WTC11 (cell line): ENCODE measurements around the gene ANAPC4. TPM values are rescaled to one million over a fixed set of nuclear protein-coding genes. Genes with fewer than 3 reads are reported as not detected.

Source experiments
- ATAC-seq: fragments of 200-7000 bp; cut with Tn5 transposase; 2 replicates; pipeline ENCODE4 v1.10.0; 2021; ENCODE audit warnings: mild to moderate bottlenecking, moderate library complexity
- CTCF ChIA-PET: fragments of 300-600 bp; sonication (Branson Sonifier 250); formaldehyde crosslinking; loops from one replicate; lab custom pipeline; 2021; ENCODE audit warnings: antibody characterized with exemption; lab: Charles Lee
- POLR2A ChIA-PET: fragments of 350-600 bp; sonication (Branson Sonifier 250); formaldehyde crosslinking; loops from one replicate; lab custom pipeline; 2021; ENCODE audit warnings: antibody characterized with exemption; lab: Charles Lee
- DNase-seq: peaks from one replicate; pipeline ENCODE4 v3.0.0; 2021; ENCODE audit warnings: low spot score
- H3K27ac Mint-ChIP-seq: 2 replicates; pipeline ENCODE4 v1.8.0; 2021; ENCODE audit warnings: mixed read lengths
- H3K27me3 Mint-ChIP-seq: 2 replicates; pipeline ENCODE4 v1.8.0; 2021; ENCODE audit warnings: low read depth, mild to moderate bottlenecking, moderate library complexity, mixed read lengths
- H3K36me3 Mint-ChIP-seq: 2 replicates; pipeline ENCODE4 v1.8.0; 2021; ENCODE audit warnings: mixed read lengths
- H3K4me1 Mint-ChIP-seq: 2 replicates; pipeline ENCODE4 v1.8.0; 2022; ENCODE audit warnings: mixed read lengths
- H3K4me3 Mint-ChIP-seq: 2 replicates; pipeline ENCODE4 v1.8.0; 2021; ENCODE audit warnings: mild to moderate bottlenecking, moderate library complexity, mixed read lengths
- H3K9me3 Mint-ChIP-seq: 2 replicates; pipeline ENCODE4 v1.8.0; 2021; ENCODE audit warnings: mixed read lengths
- ARID4B ChIP-seq: sonication (generic); formaldehyde crosslinking; IDR thresholded peaks from 2 replicates; pipeline ENCODE4 v1.8.0; 2023; ENCODE audit warnings: missing genetic modification reagents, mild to moderate bottlenecking, borderline replicate concordance
- ATF2 ChIP-seq: sonication (generic); formaldehyde crosslinking; IDR thresholded peaks from 2 replicates; pipeline ENCODE4 v1.8.1; 2022; ENCODE audit warnings: low read depth, missing genetic modification reagents, borderline replicate concordance
- CBFB ChIP-seq: sonication (generic); formaldehyde crosslinking; IDR thresholded peaks from 2 replicates; pipeline ENCODE4 v1.8.1; 2022; ENCODE audit warnings: mild to moderate bottlenecking, low read depth, missing genetic modification reagents
- E2F4 ChIP-seq: sonication (generic); formaldehyde crosslinking; IDR thresholded peaks from 2 replicates; pipeline ENCODE4 v1.8.1; 2022; ENCODE audit warnings: low read depth, mild to moderate bottlenecking, moderate library complexity, missing genetic modification reagents, borderline replicate concordance
- EMX1 ChIP-seq: fragments of 250-450 bp; sonication (Bioruptor Pico); IDR thresholded peaks from 2 replicates; pipeline ENCODE4 v1.8.0; 2021; ENCODE audit warnings: mild to moderate bottlenecking
- ESRRA ChIP-seq: sonication (generic); formaldehyde crosslinking; IDR thresholded peaks from 2 replicates; pipeline ENCODE4 v1.8.1; 2022; ENCODE audit warnings: mild to moderate bottlenecking, missing genetic modification reagents, borderline replicate concordance
- FOXJ3 ChIP-seq: sonication (generic); formaldehyde crosslinking; IDR thresholded peaks from 2 replicates; pipeline ENCODE4 v1.9.0; 2021; ENCODE audit warnings: missing genetic modification reagents, mild to moderate bottlenecking, borderline replicate concordance
- FOXK1 ChIP-seq: sonication (generic); formaldehyde crosslinking; IDR thresholded peaks from 2 replicates; pipeline ENCODE4 v1.8.0; 2022; ENCODE audit warnings: mild to moderate bottlenecking, moderate library complexity, missing genetic modification reagents
- GTF2I ChIP-seq: fragments of 250-450 bp; sonication (Bioruptor Pico); conservative IDR thresholded peaks from 2 replicates; pipeline ENCODE4 v1.4.0; 2021; ENCODE audit warnings: mild to moderate bottlenecking
- HMGXB4 ChIP-seq: sonication (generic); formaldehyde crosslinking; IDR thresholded peaks from 2 replicates; pipeline ENCODE4 v1.8.1; 2023; ENCODE audit warnings: mild to moderate bottlenecking, moderate library complexity, missing genetic modification reagents
- IRF2 ChIP-seq: sonication (generic); formaldehyde crosslinking; IDR thresholded peaks from 2 replicates; pipeline ENCODE4 v1.8.0; 2022; ENCODE audit warnings: low read depth, missing genetic modification reagents, borderline replicate concordance
- KAT7 ChIP-seq: sonication (generic); formaldehyde crosslinking; IDR thresholded peaks from 2 replicates; pipeline ENCODE4 v1.8.1; 2023; ENCODE audit warnings: missing genetic modification reagents, mild to moderate bottlenecking, borderline replicate concordance
- NFATC4 ChIP-seq: fragments of 250-450 bp; sonication (Bioruptor Pico); IDR thresholded peaks from 2 replicates; pipeline ENCODE4 v1.9.0; 2021; ENCODE audit warnings: mild to moderate bottlenecking
- NR1H2 ChIP-seq: sonication (generic); formaldehyde crosslinking; IDR thresholded peaks from 2 replicates; pipeline ENCODE4 v1.9.0; 2021; ENCODE audit warnings: mild to moderate bottlenecking, moderate library complexity, missing genetic modification reagents
- TCF7 ChIP-seq: sonication (generic); formaldehyde crosslinking; IDR thresholded peaks from 2 replicates; pipeline ENCODE4 v1.8.0; 2022; ENCODE audit warnings: mild to moderate bottlenecking, low read depth, missing genetic modification reagents, moderate library complexity
- TEAD4 ChIP-seq: sonication (generic); formaldehyde crosslinking; IDR thresholded peaks from 2 replicates; pipeline ENCODE4 v1.8.0; 2022; ENCODE audit warnings: mild to moderate bottlenecking, missing genetic modification reagents
- ZBTB21 ChIP-seq: sonication (generic); formaldehyde crosslinking; IDR thresholded peaks from 2 replicates; pipeline ENCODE4 v1.8.1; 2023; ENCODE audit warnings: mild to moderate bottlenecking, missing genetic modification reagents, borderline replicate concordance
- ZNF138 ChIP-seq: sonication (generic); formaldehyde crosslinking; conservative IDR thresholded peaks from 2 replicates; pipeline ENCODE4 v1.8.1; 2022; ENCODE audit warnings: mild to moderate bottlenecking, moderate library complexity, missing genetic modification reagents
- ZNF425 ChIP-seq: fragments of 250-450 bp; sonication (Bioruptor Pico); conservative IDR thresholded peaks from 2 replicates; pipeline ENCODE4 v1.9.0; 2021; ENCODE audit warnings: mild to moderate bottlenecking
- ZNF671 ChIP-seq: fragments of 250-450 bp; sonication (Bioruptor Pico); IDR thresholded peaks from 2 replicates; pipeline ENCODE4 v1.8.0; 2021; ENCODE audit warnings: mild to moderate bottlenecking
- total RNA-seq: library from RNA; stranded (reverse); gene quantifications from 3 replicates; pipeline ENCODE4 v1.2.3, GENCODE V29; 2021

The ANAPC4 gene
- total RNA-seq, 1 experiment from 2014 or later: 40.5 TPM

GRCh38 chr4:25425361-25425760, 48.3 kb downstream of the ANAPC4 start (continued):
- TF ChIP-seq ZNF425 (no peak), KAT7 (CRISPR knock-in tag) (no peak)

- Mint-ChIP-seq H3K27ac (no peak overlapping the region), H3K27me3 (no peaks in the 10 kb centered on the region), H3K9me3 (peaks cover 8% of the 10 kb centered on the region), H3K4me1 (no peaks in the 10 kb centered on the region), H3K36me3 (no peaks in the 10 kb centered on the region), H3K4me3 (no peak overlapping the region)
- TF ChIP-seq ARID4B (no peak), TCF7 (no peak), NR1H2 (no peak)
- ChIA-PET CTCF (interaction anchor here (0.9 to 1.3 kb wide), 3 partner anchors 63 to 340 kb away, joined by 3 to 4 read pairs (median 3); no protein-coding TSS in a partner anchor), POLR2A (no interaction called here)
- ATAC-seq (peak; percentile 65), DNase-seq (no peak)
Observed at GRCh38 chr4:25427871-25428270, 50.8 kb downstream of the ANAPC4 start.

- ATAC-seq: no peak
- CTCF ChIA-PET: interaction anchor here (1.9 kb wide), 1 partner anchor 9 kb away, joined by 6 read pairs; no protein-coding TSS in a partner anchor
- no peak overlapping the region for H3K27ac Mint-ChIP-seq
- POLR2A ChIA-PET: no interaction called here
- TF ChIP-seq EMX1 (CRISPR knock-in tag) (no peak), HMGXB4 (no peak), TCF7 (no peak), IRF2 (no peak), ESRRA (no peak), CBFB (no peak), GTF2I (CRISPR knock-in tag) (no peak), E2F4 (CRISPR knock-in tag) (no peak), ZNF671 (no peak), FOXK1 (CRISPR knock-in tag) (no peak), ATF2 (no peak), NFATC4 (no peak), ZBTB21 (CRISPR knock-in tag) (no peak), ZNF138 (no peak), TEAD4 (CRISPR knock-in tag) (no peak), FOXJ3 (CRISPR knock-in tag) (no peak)
- TF ChIP-seq, all 79 proteins: peak for 0
- H3K9me3 Mint-ChIP-seq: peaks cover 8% of the 10 kb centered on the region
- no peak for DNase-seq
- no peaks in the 10 kb centered on the region for H3K36me3 Mint-ChIP-seq
- no peak overlapping the region for H3K4me3 Mint-ChIP-seq
- no peaks in the 10 kb centered on the region for H3K27me3 Mint-ChIP-seq
- no peaks in the 10 kb centered on the region for H3K4me1 Mint-ChIP-seq
Observed at GRCh38 chr4:25430630-25431029, 53.6 kb downstream of the ANAPC4 start.
